GM19455 (cell line): ENCODE results near the gene NHERF2.

Experiments
- ATAC-seq: cut with Tn5 transposase; IDR thresholded peaks from one replicate; pipeline ENCODE4 v1.9.1; 2021; ENCODE audit not compliant: unreplicated experiment

NHERF2 gene

GRCh38 chr16:2039274-2040031 is 12.8 kb downstream of the NHERF2 start:
- no peak for ATAC-seq

- ATAC-seq = no peak
Observed at GRCh38 chr16:2040041-2040786, 13.5 kb downstream of the NHERF2 start.

GRCh38 chr16:2040787-2041522 is 14.3 kb downstream of the NHERF2 start:
- no peak for ATAC-seq

- ATAC-seq = no peak
Observed at GRCh38 chr16:2042171-2042985, 15.7 kb downstream of the NHERF2 start.

- no peak for ATAC-seq
Observed at GRCh38 chr16:2042986-2043666, 16.4 kb downstream of the NHERF2 start.

GRCh38 chr16:2043667-2044451 is 17.2 kb downstream of the NHERF2 start:
- ATAC-seq = no peak

GRCh38 chr16:2044541-2044940 is 17.8 kb downstream of the NHERF2 start:
- ATAC-seq = no peak

GRCh38 chr16:2045965-2046892 is 19.5 kb downstream of the NHERF2 start:
- no peak for ATAC-seq

- no peak for ATAC-seq
Observed at GRCh38 chr16:2046893-2047329, 20.2 kb downstream of the NHERF2 start.

GRCh38 chr16:2047330-2048115 is 20.8 kb downstream of the NHERF2 start, which contains the start of the genes NTHL1 and TSC2:
NTHL1 (minus strand) TSS chr16:2047834; CDS start chr16:2047823, 11 bp downstream.
TSC2 (plus strand) TSS chr16:2047985; CDS start chr16:2048616, 631 bp downstream.
- ATAC-seq = peak; percentile 94

- no peak for ATAC-seq
Observed at GRCh38 chr16:2048116-2048543, 21.4 kb downstream of the NHERF2 start.

GRCh38 chr16:2053211-2053610 is 26.5 kb downstream of the NHERF2 start:
- ATAC-seq = no peak

GRCh38 chr16:2053897-2054296 is 27.2 kb downstream of the NHERF2 start:
- ATAC-seq = no peak

- ATAC-seq = no peak
Observed at GRCh38 chr16:2054543-2055245, 28.0 kb downstream of the NHERF2 start.

GRCh38 chr16:2056077-2056476 is 29.4 kb downstream of the NHERF2 start:
- no peak for ATAC-seq

GRCh38 chr16:2056681-2057407 is 30.1 kb downstream of the NHERF2 start:
- no peak for ATAC-seq
